ENCODE data around the gene TRAF5.

- no peak for TF ChIP-seq POLR2A (IDR thresholded peaks at IDR 0.05; ENCODE audit: low read depth, low read length)
- no peak for TF ChIP-seq TAF1 (IDR thresholded peaks at IDR 0.05; ENCODE audit: borderline replicate concordance, low read depth, low read length)
- TF ChIP-seq POLR2AphosphoS5 (IDR thresholded peaks at IDR 0.05; ENCODE audit: low read depth, low read length) = no peak
Observed at GRCh38 chr1:211349741-211350140, 23.1 kb downstream of the TRAF5 start.

Data from GM12892 (cell line).